GM23338 (cell line): Measurements from ENCODE around the gene UGCG. TPM values are rescaled to one million over a fixed set of nuclear protein-coding genes. Genes with fewer than 3 reads are reported as not detected.

ENCODE experiments used
- ATAC-seq: fragments of 200-7000 bp; cut with Tn5 transposase; 3 replicates; pipeline ENCODE4 v1.9.1; 2020
- DNase-seq: peaks from one replicate; pipeline ENCODE4 v3.0.0-alpha.2; 2015; ENCODE audit warnings: low spot score
- H2AFZ ChIP-seq: fragments of 200-600 bp; sonication (generic); 2 replicates; pipeline ENCODE4 v1.8.0; 2016; ENCODE audit warnings: antibody characterized with exemption, mild to moderate bottlenecking, moderate library complexity
- H3F3A ChIP-seq: fragments of 200-600 bp; sonication (generic); replicated peaks from 2 replicates; pipeline ENCODE4 v1.8.0; 2017; ENCODE audit warnings: antibody characterized with exemption, mixed run types, low read depth
- H3K27ac ChIP-seq: fragments of 200-600 bp; sonication (generic); 2 replicates; pipeline ENCODE4 v1.6.1; 2016; ENCODE audit warnings: low read depth
- H3K27me3 ChIP-seq: fragments of 200-600 bp; sonication (generic); 2 replicates; pipeline ENCODE4 v1.8.0; 2016; ENCODE audit warnings: mild to moderate bottlenecking, mixed run types, moderate library complexity; ENCODE audit not compliant: insufficient read depth
- H3K36me3 ChIP-seq: fragments of 200-600 bp; sonication (generic); 2 replicates; pipeline ENCODE4 v1.8.0; 2016; ENCODE audit warnings: mild to moderate bottlenecking; ENCODE audit not compliant: insufficient read depth
- H3K4me1 ChIP-seq: fragments of 200-600 bp; sonication (generic); 2 replicates; pipeline ENCODE4 v1.8.0; 2016; ENCODE audit warnings: mild to moderate bottlenecking, moderate library complexity; ENCODE audit not compliant: insufficient read depth
- H3K4me2 ChIP-seq: fragments of 200-600 bp; sonication (generic); 2 replicates; pipeline ENCODE4 v1.7.1; 2017; ENCODE audit warnings: mixed run types
- H3K4me3 ChIP-seq: fragments of 200-600 bp; sonication (generic); 2 replicates; pipeline ENCODE4 v1.6.1; 2016; ENCODE audit warnings: mixed run types
- H3K79me2 ChIP-seq: fragments of 200-600 bp; sonication (generic); replicated peaks from 2 replicates; pipeline ENCODE4 v1.8.0; 2017; ENCODE audit warnings: mild to moderate bottlenecking; ENCODE audit not compliant: insufficient read depth
- H3K9me2 ChIP-seq: fragments of 200-600 bp; sonication (generic); 2 replicates; pipeline ENCODE4 v1.8.0; 2017; ENCODE audit not compliant: insufficient read depth
- H4K20me1 ChIP-seq: fragments of 200-600 bp; sonication (generic); replicated peaks from 2 replicates; pipeline ENCODE4 v1.8.0; 2017; ENCODE audit warnings: mild to moderate bottlenecking; ENCODE audit not compliant: insufficient read depth
- H3K27ac Mint-ChIP-seq: 2 replicates; pipeline ENCODE4 v1.8.0; 2020; ENCODE audit warnings: inconsistent platforms, mild to moderate bottlenecking, moderate library complexity, mixed read lengths
- H3K27me3 Mint-ChIP-seq: 3 replicates; pipeline ENCODE4 v1.8.0; 2022; ENCODE audit warnings: low read depth, mild to moderate bottlenecking, moderate library complexity, mixed read lengths, inconsistent platforms; ENCODE audit not compliant: insufficient read depth, poor library complexity
- H3K36me3 Mint-ChIP-seq: 3 replicates; pipeline ENCODE4 v1.8.0; 2021; ENCODE audit warnings: low read depth, mild to moderate bottlenecking, inconsistent platforms, moderate library complexity, mixed read lengths
- H3K4me1 Mint-ChIP-seq: 3 replicates; pipeline ENCODE4 v1.8.0; 2020; ENCODE audit warnings: mild to moderate bottlenecking, inconsistent platforms, mixed read lengths
- H3K4me3 Mint-ChIP-seq: 3 replicates; pipeline ENCODE4 v1.8.0; 2021; ENCODE audit warnings: moderate library complexity, mild to moderate bottlenecking, inconsistent platforms, mixed read lengths
- H3K9me3 Mint-ChIP-seq: 3 replicates; pipeline ENCODE4 v1.8.0; 2020; ENCODE audit warnings: moderate library complexity, mild to moderate bottlenecking, inconsistent platforms, mixed read lengths
- CREB1 ChIP-seq: fragments of 250-450 bp; sonication (Bioruptor Pico); IDR thresholded peaks from 2 replicates; pipeline ENCODE4 v1.5.0; 2020; ENCODE audit warnings: low read depth, mild to moderate bottlenecking, moderate library complexity
- EZH2 ChIP-seq: fragments of 200-600 bp; sonication (generic); IDR thresholded peaks from one replicate; pipeline ENCODE4 v1.8.0; 2017; ENCODE audit warnings: antibody characterized with exemption, mild to moderate bottlenecking, low read depth; ENCODE audit not compliant: unreplicated experiment
- EZH2phosphoT487 ChIP-seq: fragments of 200-600 bp; sonication (generic); IDR thresholded peaks from one replicate; pipeline ENCODE4 v1.8.1; 2018; ENCODE audit warnings: antibody characterized with exemption; ENCODE audit not compliant: unreplicated experiment
- JUNB ChIP-seq: IDR thresholded peaks from one replicate; pipeline ENCODE4 v1.6.1; 2016; ENCODE audit warnings: antibody characterized with exemption; ENCODE audit not compliant: unreplicated experiment
- NANOG ChIP-seq: IDR thresholded peaks from 2 replicates; pipeline ENCODE4 v1.6.1; 2016; ENCODE audit warnings: antibody characterized with exemption, borderline replicate concordance
- POLR2AphosphoS5 ChIP-seq: IDR thresholded peaks from 2 replicates; pipeline ENCODE4 v1.6.1; 2016; ENCODE audit warnings: antibody characterized with exemption, low read depth
- STAT1 ChIP-seq: IDR thresholded peaks from one replicate; pipeline ENCODE4 v1.6.1; 2016; ENCODE audit warnings: antibody characterized with exemption; ENCODE audit not compliant: unreplicated experiment
- ZNF114 ChIP-seq: fragments of 250-450 bp; sonication (Bioruptor Pico); IDR thresholded peaks from 2 replicates; pipeline ENCODE4 v1.5.0; 2020; ENCODE audit warnings: mild to moderate bottlenecking, moderate library complexity
- ZNF331 ChIP-seq: fragments of 250-450 bp; sonication (Bioruptor Pico); IDR thresholded peaks from 2 replicates; pipeline ENCODE4 v1.5.0; 2020; ENCODE audit warnings: low read depth, mild to moderate bottlenecking, moderate library complexity
- ZNF462 ChIP-seq: fragments of 250-450 bp; sonication (Bioruptor Pico); IDR thresholded peaks from 2 replicates; pipeline ENCODE4 v1.5.0; 2020; ENCODE audit warnings: mild to moderate bottlenecking, moderate library complexity
- polyA plus RNA-seq: library from polyadenylated mRNA; unstranded; fragments of >200 nt; fragmentation: Nextera tagmentation; extraction: Ambion mirVana; gene quantifications from 2 replicates; pipeline ENCODE4 v1.2.1, GENCODE V29; 2016
- total RNA-seq: library from RNA; depleted of rRNA; stranded (reverse); fragments of >200 nt; shearing (Covaris generic); gene quantifications from 2 replicates; pipeline ENCODE4 v1.2.3, GENCODE V29; 2014
- TF ChIP-seq, protein P1 (sequence below): IDR thresholded peaks from one replicate; pipeline ENCODE4 v1.6.1; 2018; ENCODE audit warnings: antibody characterized with exemption; ENCODE audit not compliant: unreplicated experiment
- TF ChIP-seq, protein P2 (sequence below): IDR thresholded peaks from 2 replicates; pipeline ENCODE4 v1.6.1; 2016; ENCODE audit warnings: antibody characterized with exemption
- TF ChIP-seq, protein P3 (sequence below), 2 experiments: fragments of 200-600 bp in 1 of 2; sonication (generic) in 1 of 2; conservative IDR thresholded peaks; 2 replicates each; pipeline versions ENCODE4 v1.5.1 to v1.6.1; 2016 to 2017; ENCODE audit warnings: antibody characterized with exemption in 2 of 2, low read depth in 2 of 2, mild to moderate bottlenecking in 2 of 2, moderate library complexity in 1 of 2

Gene UGCG
- total and polyA plus RNA-seq, 2 experiments from 2014 or later, result 30.4 to 44.9 TPM

DNA sequence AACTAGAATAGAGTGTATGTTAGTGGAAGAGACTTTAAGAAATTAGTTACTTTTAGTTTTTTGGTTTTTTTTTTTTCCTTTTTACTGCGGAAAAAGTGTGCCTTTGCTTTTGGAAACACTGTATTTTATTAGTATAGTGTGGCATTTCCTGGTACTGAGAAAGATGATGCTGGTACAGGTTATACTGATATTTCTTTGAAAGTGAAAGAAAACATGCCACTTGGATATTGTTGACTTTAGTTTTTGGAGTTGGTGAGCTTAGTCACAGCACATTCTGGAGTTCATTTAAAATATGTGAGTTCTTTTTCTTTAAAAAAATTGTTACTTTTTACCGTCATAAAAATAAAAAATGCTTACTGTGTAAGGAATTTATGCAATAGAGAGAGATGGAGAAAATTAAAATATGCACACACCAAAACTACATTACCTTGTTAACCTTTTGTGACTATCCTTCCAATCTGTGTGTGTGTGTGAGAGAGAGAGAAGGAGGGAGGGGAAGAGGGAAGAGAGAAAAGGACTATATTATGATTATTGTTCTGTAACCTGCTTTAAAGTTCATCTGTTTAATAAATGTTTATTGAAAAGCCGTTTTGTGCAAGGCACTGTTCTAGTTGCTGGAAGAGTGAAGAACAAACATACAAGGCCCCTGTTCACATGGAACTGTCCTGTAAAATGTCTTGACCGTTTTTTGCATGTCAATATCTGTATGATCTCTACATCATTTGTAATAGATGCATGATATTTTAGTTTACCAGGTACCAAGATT lies 1.9 kb downstream of the UGCG start:
- no peak for DNase-seq
- H3K36me3 Mint-ChIP-seq, result no peaks in the 10 kb centered on the region
- ATAC-seq, result no peak
- no peak overlapping the region for H3K27ac Mint-ChIP-seq
- Histone ChIP-seq H3F3A (no peaks in the 10 kb centered on the region), H3K36me3 (no peaks in the 10 kb centered on the region), H3K4me3 (peak overlapping the region; percentile 85), H3K4me2 (peak overlapping the region; percentile 74), H3K4me1 (peaks cover 29% of the 10 kb centered on the region), H2AFZ (no peak overlapping the region), H3K79me2 (peaks cover 62% of the 10 kb centered on the region), H4K20me1 (peaks cover 38% of the 10 kb centered on the region), H3K27ac (no peak overlapping the region), H3K27me3 (no peaks in the 10 kb centered on the region), H3K9me2 (no peaks in the 10 kb centered on the region)
- peaks cover 4% of the 10 kb centered on the region for H3K27me3 Mint-ChIP-seq
- peaks cover 11% of the 10 kb centered on the region; the same call in 2 of the 3 replicates for H3K4me1 Mint-ChIP-seq
- no peaks in the 10 kb centered on the region for H3K9me3 Mint-ChIP-seq
- TF ChIP-seq STAT1 (no peak), POLR2AphosphoS5 (no peak), JUNB (no peak), CREB1 (no peak), ZNF331 (CRISPR knock-in tag) (no peak), ZNF462 (CRISPR knock-in tag) (no peak), NANOG (no peak), EZH2phosphoT487 (no peak), EZH2 (no peak), ZNF114 (CRISPR knock-in tag) (no peak)
- TF ChIP-seq, protein P1, sequence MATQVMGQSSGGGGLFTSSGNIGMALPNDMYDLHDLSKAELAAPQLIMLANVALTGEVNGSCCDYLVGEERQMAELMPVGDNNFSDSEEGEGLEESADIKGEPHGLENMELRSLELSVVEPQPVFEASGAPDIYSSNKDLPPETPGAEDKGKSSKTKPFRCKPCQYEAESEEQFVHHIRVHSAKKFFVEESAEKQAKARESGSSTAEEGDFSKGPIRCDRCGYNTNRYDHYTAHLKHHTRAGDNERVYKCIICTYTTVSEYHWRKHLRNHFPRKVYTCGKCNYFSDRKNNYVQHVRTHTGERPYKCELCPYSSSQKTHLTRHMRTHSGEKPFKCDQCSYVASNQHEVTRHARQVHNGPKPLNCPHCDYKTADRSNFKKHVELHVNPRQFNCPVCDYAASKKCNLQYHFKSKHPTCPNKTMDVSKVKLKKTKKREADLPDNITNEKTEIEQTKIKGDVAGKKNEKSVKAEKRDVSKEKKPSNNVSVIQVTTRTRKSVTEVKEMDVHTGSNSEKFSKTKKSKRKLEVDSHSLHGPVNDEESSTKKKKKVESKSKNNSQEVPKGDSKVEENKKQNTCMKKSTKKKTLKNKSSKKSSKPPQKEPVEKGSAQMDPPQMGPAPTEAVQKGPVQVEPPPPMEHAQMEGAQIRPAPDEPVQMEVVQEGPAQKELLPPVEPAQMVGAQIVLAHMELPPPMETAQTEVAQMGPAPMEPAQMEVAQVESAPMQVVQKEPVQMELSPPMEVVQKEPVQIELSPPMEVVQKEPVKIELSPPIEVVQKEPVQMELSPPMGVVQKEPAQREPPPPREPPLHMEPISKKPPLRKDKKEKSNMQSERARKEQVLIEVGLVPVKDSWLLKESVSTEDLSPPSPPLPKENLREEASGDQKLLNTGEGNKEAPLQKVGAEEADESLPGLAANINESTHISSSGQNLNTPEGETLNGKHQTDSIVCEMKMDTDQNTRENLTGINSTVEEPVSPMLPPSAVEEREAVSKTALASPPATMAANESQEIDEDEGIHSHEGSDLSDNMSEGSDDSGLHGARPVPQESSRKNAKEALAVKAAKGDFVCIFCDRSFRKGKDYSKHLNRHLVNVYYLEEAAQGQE, result no peak
- TF ChIP-seq, protein P2, sequence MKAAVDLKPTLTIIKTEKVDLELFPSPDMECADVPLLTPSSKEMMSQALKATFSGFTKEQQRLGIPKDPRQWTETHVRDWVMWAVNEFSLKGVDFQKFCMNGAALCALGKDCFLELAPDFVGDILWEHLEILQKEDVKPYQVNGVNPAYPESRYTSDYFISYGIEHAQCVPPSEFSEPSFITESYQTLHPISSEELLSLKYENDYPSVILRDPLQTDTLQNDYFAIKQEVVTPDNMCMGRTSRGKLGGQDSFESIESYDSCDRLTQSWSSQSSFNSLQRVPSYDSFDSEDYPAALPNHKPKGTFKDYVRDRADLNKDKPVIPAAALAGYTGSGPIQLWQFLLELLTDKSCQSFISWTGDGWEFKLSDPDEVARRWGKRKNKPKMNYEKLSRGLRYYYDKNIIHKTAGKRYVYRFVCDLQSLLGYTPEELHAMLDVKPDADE, result no peak
- TF ChIP-seq, protein P3, sequence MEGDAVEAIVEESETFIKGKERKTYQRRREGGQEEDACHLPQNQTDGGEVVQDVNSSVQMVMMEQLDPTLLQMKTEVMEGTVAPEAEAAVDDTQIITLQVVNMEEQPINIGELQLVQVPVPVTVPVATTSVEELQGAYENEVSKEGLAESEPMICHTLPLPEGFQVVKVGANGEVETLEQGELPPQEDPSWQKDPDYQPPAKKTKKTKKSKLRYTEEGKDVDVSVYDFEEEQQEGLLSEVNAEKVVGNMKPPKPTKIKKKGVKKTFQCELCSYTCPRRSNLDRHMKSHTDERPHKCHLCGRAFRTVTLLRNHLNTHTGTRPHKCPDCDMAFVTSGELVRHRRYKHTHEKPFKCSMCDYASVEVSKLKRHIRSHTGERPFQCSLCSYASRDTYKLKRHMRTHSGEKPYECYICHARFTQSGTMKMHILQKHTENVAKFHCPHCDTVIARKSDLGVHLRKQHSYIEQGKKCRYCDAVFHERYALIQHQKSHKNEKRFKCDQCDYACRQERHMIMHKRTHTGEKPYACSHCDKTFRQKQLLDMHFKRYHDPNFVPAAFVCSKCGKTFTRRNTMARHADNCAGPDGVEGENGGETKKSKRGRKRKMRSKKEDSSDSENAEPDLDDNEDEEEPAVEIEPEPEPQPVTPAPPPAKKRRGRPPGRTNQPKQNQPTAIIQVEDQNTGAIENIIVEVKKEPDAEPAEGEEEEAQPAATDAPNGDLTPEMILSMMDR (conservative IDR thresholded peaks at IDR 0.05; ENCODE audit: low read depth in 2 of 2), result no peak
- H3K4me3 Mint-ChIP-seq, result no peak overlapping the region
